ENCODE data around the gene ANXA11. TPM values are rescaled to one million over a fixed set of nuclear protein-coding genes. Genes with fewer than 3 reads are reported as not detected.

ANXA11 gene
- polyA plus RNA-seq, 2 of the 4 experiments (the other 2 are of a cell fraction) = 92.6 to 119 TPM

Small RNAs within 50 kb of the gene (small RNA-seq; reads per million reads assigned to genes)
- 0 reads per million in 6 experiments for gene RPS12P2

Other genes with a start within 250 kb of the ANXA11 start
- 38.9 and 43.6 TPM in 2 replicates for gene TMEM254, start 126.9 kb downstream of the ANXA11 start, polyA plus RNA-seq (2011; rRNA removed)
- gene TMEM254, start 126.9 kb downstream of the ANXA11 start, polyA plus RNA-seq (2017; fragmentation: RNase III; extraction: RNeasy Plus Mini Kit Qiagen cat#74134 plus additional on column Dnase treatment) = 19.0 to 20.9 TPM (median 20.4 TPM) in 3 replicates
- not detected in 2 replicates for gene PLAC9, start 72.8 kb downstream of the ANXA11 start, polyA plus RNA-seq (2011; rRNA removed)
- not detected in 3 replicates for gene PLAC9, start 72.8 kb downstream of the ANXA11 start, polyA plus RNA-seq (2017; fragmentation: RNase III; extraction: RNeasy Plus Mini Kit Qiagen cat#74134 plus additional on column Dnase treatment)
- 0.13 and 0.16 TPM in 2 replicates for gene MAT1A, start 84.1 kb upstream of the ANXA11 start, polyA plus RNA-seq (2011; rRNA removed)
- 0.03 to 0.20 TPM (median 0.05 TPM) in 3 replicates for gene MAT1A, start 84.1 kb upstream of the ANXA11 start, polyA plus RNA-seq (2017; fragmentation: RNase III; extraction: RNeasy Plus Mini Kit Qiagen cat#74134 plus additional on column Dnase treatment)
- not detected in 2 replicates for gene DYDC1, start 151.2 kb upstream of the ANXA11 start, polyA plus RNA-seq (2011; rRNA removed)
- gene DYDC1, start 151.2 kb upstream of the ANXA11 start, polyA plus RNA-seq (2017; fragmentation: RNase III; extraction: RNeasy Plus Mini Kit Qiagen cat#74134 plus additional on column Dnase treatment) = not detected in 3 replicates
- gene DYDC2, start 151.2 kb upstream of the ANXA11 start, polyA plus RNA-seq (2011; rRNA removed) = 0.04 and 0.20 TPM in 2 replicates
- gene DYDC2, start 151.2 kb upstream of the ANXA11 start, polyA plus RNA-seq (2017; fragmentation: RNase III; extraction: RNeasy Plus Mini Kit Qiagen cat#74134 plus additional on column Dnase treatment) = 0.13 TPM in 1 of 3 replicates, not detected in the others
- gene PRXL2A, start 203.0 kb upstream of the ANXA11 start, polyA plus RNA-seq (2011; rRNA removed) = 47.6 and 59.3 TPM in 2 replicates
- gene PRXL2A, start 203.0 kb upstream of the ANXA11 start, polyA plus RNA-seq (2017; fragmentation: RNase III; extraction: RNeasy Plus Mini Kit Qiagen cat#74134 plus additional on column Dnase treatment) = 40.6 to 55.0 TPM (median 47.7 TPM) in 3 replicates
- 87.0 and 97.1 TPM in 2 replicates for gene TSPAN14, start 248.8 kb upstream of the ANXA11 start, polyA plus RNA-seq (2011; rRNA removed)
- 101 to 124 TPM (median 121 TPM) in 3 replicates for gene TSPAN14, start 248.8 kb upstream of the ANXA11 start, polyA plus RNA-seq (2017; fragmentation: RNase III; extraction: RNeasy Plus Mini Kit Qiagen cat#74134 plus additional on column Dnase treatment)

Measured in A549 (cell line).